Trophoblast cell (in vitro differentiated cells and primary cell): ENCODE measurements around the gene ANKMY2.
"Not testable (repeated sequence)": the region's sequence is repeated elsewhere in the genome, so short reads cannot be mapped to it uniquely, and the experiment has no call there.

Experiments
- DNase-seq, 2 donors: peaks; one replicate each; pipeline ENCODE4 v3.0.0-alpha.2; 2016
- H2AFZ ChIP-seq: 2 replicates; pipeline ENCODE4 v1.6.1; 2013; ENCODE audit warnings: low read length, moderate library complexity, mild to moderate bottlenecking; ENCODE audit not compliant: insufficient read depth, poor library complexity
- H2AK5ac ChIP-seq: 2 replicates; pipeline ENCODE4 v1.6.1; 2013; ENCODE audit warnings: mild to moderate bottlenecking, low read length
- H2BK120ac ChIP-seq: 2 replicates; pipeline ENCODE4 v1.6.1; 2013; ENCODE audit warnings: low read length, mild to moderate bottlenecking, moderate library complexity; ENCODE audit not compliant: insufficient read depth, poor library complexity
- H2BK12ac ChIP-seq: 2 replicates; pipeline ENCODE4 v1.6.1; 2013; ENCODE audit warnings: mild to moderate bottlenecking, low read length, moderate library complexity
- H2BK5ac ChIP-seq: 2 replicates; pipeline ENCODE4 v1.6.1; 2013; ENCODE audit warnings: low read length, low read depth, moderate library complexity, mild to moderate bottlenecking; ENCODE audit not compliant: poor library complexity
- H3K14ac ChIP-seq: 2 replicates; pipeline ENCODE4 v1.6.1; 2013; ENCODE audit warnings: mild to moderate bottlenecking, low read length
- H3K18ac ChIP-seq: 2 replicates; pipeline ENCODE4 v1.6.1; 2013; ENCODE audit warnings: mild to moderate bottlenecking, low read length
- H3K23ac ChIP-seq: 2 replicates; pipeline ENCODE4 v1.6.1; 2013; ENCODE audit warnings: low read length
- H3K27ac ChIP-seq: 2 replicates; pipeline ENCODE4 v1.5.1; 2013; ENCODE audit warnings: low read depth, mild to moderate bottlenecking, inconsistent platforms, low read length, moderate library complexity
- H3K27me3 ChIP-seq: 2 replicates; pipeline ENCODE4 v1.6.1; 2013; ENCODE audit warnings: inconsistent platforms, mild to moderate bottlenecking, low read length, moderate library complexity; ENCODE audit not compliant: insufficient read depth
- H3K36me3 ChIP-seq, 2 experiments: 1 replicate in 1 of 2; 2 replicates in 1 of 2; pipeline ENCODE4 v1.6.1; 2013; ENCODE audit warnings: low read length in 2 of 2, mild to moderate bottlenecking in 2 of 2, moderate library complexity in 1 of 2; ENCODE audit not compliant: insufficient read depth in 2 of 2, control insufficient read depth in 1 of 2
- H3K4ac ChIP-seq: 2 replicates; pipeline ENCODE4 v1.6.1; 2013; ENCODE audit warnings: low read depth, mild to moderate bottlenecking, low read length, moderate library complexity
- H3K4me1 ChIP-seq, 2 experiments: 1 replicate in 1 of 2; 2 replicates in 1 of 2; pipeline ENCODE4 v1.6.1; 2013; ENCODE audit warnings: low read length in 2 of 2, mild to moderate bottlenecking in 2 of 2, moderate library complexity in 1 of 2; ENCODE audit not compliant: insufficient read depth in 2 of 2, control insufficient read depth in 1 of 2
- H3K4me2 ChIP-seq: 2 replicates; pipeline ENCODE4 v1.6.1; 2013; ENCODE audit warnings: inconsistent platforms, mild to moderate bottlenecking, low read length, moderate library complexity
- H3K4me3 ChIP-seq: 2 replicates; pipeline ENCODE4 v1.5.1; 2013; ENCODE audit warnings: mild to moderate bottlenecking, low read depth, low read length, inconsistent platforms
- H3K79me1 ChIP-seq: one replicate; pipeline ENCODE4 v1.6.1; 2013; ENCODE audit warnings: low read length
- H3K79me2 ChIP-seq: 2 replicates; pipeline ENCODE4 v1.6.1; 2013; ENCODE audit warnings: low read length, mild to moderate bottlenecking; ENCODE audit not compliant: control insufficient read depth, insufficient read depth, poor library complexity
- H3K9ac ChIP-seq: 2 replicates; pipeline ENCODE4 v1.6.1; 2013; ENCODE audit warnings: mild to moderate bottlenecking, low read length
- H3K9me3 ChIP-seq: 2 replicates; pipeline ENCODE4 v1.6.1; 2013; ENCODE audit warnings: low read depth, mild to moderate bottlenecking, control low read depth, inconsistent platforms, low read length; ENCODE audit not compliant: insufficient read depth
- H4K12ac ChIP-seq: 2 replicates; pipeline ENCODE4 v1.6.1; 2013; ENCODE audit warnings: low read depth, mild to moderate bottlenecking, low read length, moderate library complexity
- H4K8ac ChIP-seq: 2 replicates; pipeline ENCODE4 v1.6.1; 2013; ENCODE audit warnings: low read depth, mild to moderate bottlenecking, low read length, moderate library complexity
- H4K91ac ChIP-seq: one replicate; pipeline ENCODE4 v1.6.1; 2013; ENCODE audit warnings: low read depth, mild to moderate bottlenecking, low read length, moderate library complexity
- WGBS: extraction: QIAGEN DNeasy Blood & Tissue Kit; methylation state at CpG from one replicate; pipeline ENCODE4 v1.1.7; 2013; ENCODE audit warnings: missing lambda C conversion rate; ENCODE audit not compliant: insufficient read length, insufficient coverage; ENCODE audit errors: extremely low coverage; 5-methylcytosine and 5-hydroxymethylcytosine counted together

The ANKMY2 gene

DNA sequence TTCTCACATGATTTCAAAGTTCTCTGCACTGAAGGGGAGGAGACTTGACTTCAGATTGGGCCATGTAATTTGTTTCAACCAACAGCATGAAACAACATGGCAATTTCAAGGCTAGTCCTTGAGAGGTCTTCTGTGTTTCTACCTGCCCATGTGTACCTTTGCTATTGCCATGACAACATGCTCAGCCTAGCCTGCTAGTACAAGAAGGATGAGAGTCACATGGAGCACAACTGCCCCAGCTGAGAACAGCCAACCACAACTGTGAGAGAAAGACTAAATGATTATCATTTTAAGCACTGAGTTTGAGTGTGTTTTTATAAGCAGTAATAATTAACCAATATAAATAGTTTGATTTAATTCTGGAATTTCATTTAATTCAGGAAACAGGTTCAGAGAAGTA, 41.9 kb downstream of the ANKMY2 start:
- no peak overlapping the region for H2AK5ac ChIP-seq
- H3K36me3 ChIP-seq, result peaks cover 16 to 19% of the 10 kb centered on the region in 2 experiments
- no peak overlapping the region for H3K4me2 ChIP-seq

GRCh38 chr7:16599860-16600259, 45.7 kb downstream of the ANKMY2 start:
- H3K14ac ChIP-seq, result no peak overlapping the region
- H3K27ac ChIP-seq, result no peak overlapping the region
- DNase-seq, result no peak
- H2BK12ac ChIP-seq, result no peak overlapping the region
- no peak overlapping the region for H4K12ac ChIP-seq
- no peak overlapping the region for H3K9ac ChIP-seq
- no peak overlapping the region for H2AK5ac ChIP-seq
- H4K8ac ChIP-seq, result no peak overlapping the region
- no CpG with 5 or more reads among the region's 7 CpGs for WGBS
- no peaks in the 10 kb centered on the region for H3K27me3 ChIP-seq
- no peak overlapping the region for H4K91ac ChIP-seq
- no peak overlapping the region for H2BK120ac ChIP-seq
- no peaks in the 10 kb centered on the region for H3K79me2 ChIP-seq
- peaks cover 4% of the 10 kb centered on the region for H3K9me3 ChIP-seq
- no peak overlapping the region for H3K4ac ChIP-seq
- H3K79me1 ChIP-seq, result no peaks in the 10 kb centered on the region
- no peak overlapping the region for H2AFZ ChIP-seq
- H3K36me3 ChIP-seq, result peaks cover 10 to 16% of the 10 kb centered on the region in 2 experiments
- no peak overlapping the region for H3K4me3 ChIP-seq
- H3K18ac ChIP-seq, result no peak overlapping the region
- no peak overlapping the region for H2BK5ac ChIP-seq
- H3K4me1 ChIP-seq, result peaks cover 2 to 5% of the 10 kb centered on the region in 2 experiments
- H3K4me2 ChIP-seq, result no peak overlapping the region
- H3K23ac ChIP-seq, result no peak overlapping the region

More for the DNA sequence above, 41.9 kb downstream of the ANKMY2 start:
- Histone ChIP-seq H3K27me3 (no peaks in the 10 kb centered on the region), H3K27ac (no peak overlapping the region), H3K4ac (no peak overlapping the region), H3K4me3 (no peak overlapping the region), H4K91ac (no peak overlapping the region), H4K8ac (no peak overlapping the region), H3K9ac (no peak overlapping the region), H2BK5ac (no peak overlapping the region), H2BK120ac (no peak overlapping the region), H4K12ac (no peak overlapping the region), H2BK12ac (no peak overlapping the region), H3K9me3 (peaks cover 4% of the 10 kb centered on the region), H2AFZ (no peak overlapping the region), H3K14ac (no peak overlapping the region), H3K23ac (no peak overlapping the region), H3K18ac (no peak overlapping the region), H3K4me1 (peaks cover 0 to 2% of the 10 kb centered on the region in 2 experiments), H3K79me2 (no peaks in the 10 kb centered on the region), H3K79me1 (no peaks in the 10 kb centered on the region)
- DNase-seq, result no peak

DNA sequence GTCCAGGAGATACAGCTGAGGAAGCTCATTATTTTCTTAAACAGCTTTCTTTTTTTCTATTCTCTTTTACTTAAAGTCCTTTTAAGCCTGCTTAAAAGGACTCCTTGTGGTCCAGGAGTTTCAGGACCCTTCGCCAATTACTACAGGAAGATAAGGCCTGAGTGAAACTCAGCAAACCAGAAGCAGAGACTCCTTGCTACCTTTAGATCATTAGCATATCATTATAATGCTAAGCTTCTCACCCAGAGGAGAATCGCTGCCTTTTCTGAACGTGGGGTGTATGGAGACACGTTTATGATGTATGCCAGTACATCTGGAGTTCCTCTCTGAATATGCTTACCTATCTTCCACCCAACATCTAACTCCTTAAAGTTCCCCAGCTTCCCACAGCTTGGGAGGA, 47.5 kb downstream of the ANKMY2 start:
- no peak overlapping the region for H3K27ac ChIP-seq
- no peaks in the 10 kb centered on the region for H3K79me1 ChIP-seq
- H3K4me2 ChIP-seq, result no peak overlapping the region
- H3K9me3 ChIP-seq, result peaks cover 4% of the 10 kb centered on the region
- no peaks in the 10 kb centered on the region for H3K79me2 ChIP-seq
- H2BK5ac ChIP-seq, result no peak overlapping the region
- H2AFZ ChIP-seq, result no peak overlapping the region
- no peak overlapping the region for H3K4ac ChIP-seq
- no peak overlapping the region for H3K9ac ChIP-seq
- no peak overlapping the region for H3K4me3 ChIP-seq
- WGBS, result no CpG with 5 or more reads among the region's 4 CpGs
- no peak overlapping the region for H2BK12ac ChIP-seq
- no peak for DNase-seq
- peaks cover 7 to 12% of the 10 kb centered on the region in 2 experiments for H3K36me3 ChIP-seq
- H3K27me3 ChIP-seq, result no peaks in the 10 kb centered on the region
- no peak overlapping the region for H4K91ac ChIP-seq
- H3K4me1 ChIP-seq, result peaks cover 2 to 6% of the 10 kb centered on the region in 2 experiments
- no peak overlapping the region for H3K14ac ChIP-seq
- H4K12ac ChIP-seq, result no peak overlapping the region
- no peak overlapping the region for H2AK5ac ChIP-seq
- no peak overlapping the region for H2BK120ac ChIP-seq
- no peak overlapping the region for H3K18ac ChIP-seq
- no peak overlapping the region for H3K23ac ChIP-seq
- H4K8ac ChIP-seq, result no peak overlapping the region

DNA sequence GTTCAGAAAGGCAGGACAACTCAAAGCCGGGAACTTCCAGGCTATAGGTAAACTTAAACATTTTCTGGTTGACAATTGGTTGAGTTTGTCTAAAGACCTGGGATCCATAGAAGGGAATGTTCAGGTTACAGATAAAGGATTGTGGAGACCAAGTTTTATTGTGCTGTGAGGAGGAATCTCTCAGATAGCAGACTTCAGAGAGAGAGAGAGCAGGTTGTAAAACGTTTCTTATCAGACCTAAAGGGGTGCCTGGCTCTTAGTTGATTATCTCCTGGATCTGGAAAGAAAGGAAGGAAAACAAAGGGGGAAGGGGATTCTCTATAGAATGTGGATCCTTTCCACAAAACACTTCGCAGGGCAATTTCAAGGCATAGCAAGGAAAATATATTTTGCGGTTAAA, 50.0 kb downstream of the ANKMY2 start:
- not testable (repeated sequence) for H3K4ac ChIP-seq, H3K79me2 ChIP-seq, H2AK5ac ChIP-seq, H4K8ac ChIP-seq, H2BK5ac ChIP-seq, H3K4me1 ChIP-seq, H3K23ac ChIP-seq, H2BK120ac ChIP-seq, H3K4me2 ChIP-seq, H3K14ac ChIP-seq, H3K18ac ChIP-seq, H3K27me3 ChIP-seq, H4K12ac ChIP-seq, H3K36me3 ChIP-seq, DNase-seq, H3K9me3 ChIP-seq, H3K79me1 ChIP-seq, H3K9ac ChIP-seq, H2AFZ ChIP-seq, H3K4me3 ChIP-seq, H2BK12ac ChIP-seq, H4K91ac ChIP-seq
- H3K27ac ChIP-seq, result peak overlapping the region; percentile 41
- WGBS, result no CpG with 5 or more reads among the region's 4 CpGs
